NT2/D1 (cell line): ENCODE results near the gene ZNF235.

ENCODE experiments used
- SUZ12 ChIP-seq: IDR thresholded peaks from 2 replicates; pipeline ENCODE4 v1.6.1; 2011; ENCODE audit not compliant: insufficient read length, insufficient read depth; ENCODE audit errors: extremely low read depth
- YY1 ChIP-seq: IDR thresholded peaks from 2 replicates; pipeline ENCODE4 v1.6.1; 2011; ENCODE audit not compliant: insufficient read length, insufficient read depth

GRCh38 chr19:44282846-44283245 is 22.0 kb downstream of the ZNF235 start:
- TF ChIP-seq SUZ12 (no peak), YY1 (no peak)
